SH-SY5Y (cell line): Measurements from ENCODE around the gene LCORL.

Source experiments
- GATA2 ChIP-seq: IDR thresholded peaks from 2 replicates; pipeline ENCODE4 v1.6.1; 2011; ENCODE audit warnings: mild to moderate bottlenecking, low read depth, low read length
- GATA3 ChIP-seq: IDR thresholded peaks from 2 replicates; pipeline ENCODE4 v1.6.1; 2011; ENCODE audit warnings: low read depth, mild to moderate bottlenecking, low read length, moderate library complexity

DNA sequence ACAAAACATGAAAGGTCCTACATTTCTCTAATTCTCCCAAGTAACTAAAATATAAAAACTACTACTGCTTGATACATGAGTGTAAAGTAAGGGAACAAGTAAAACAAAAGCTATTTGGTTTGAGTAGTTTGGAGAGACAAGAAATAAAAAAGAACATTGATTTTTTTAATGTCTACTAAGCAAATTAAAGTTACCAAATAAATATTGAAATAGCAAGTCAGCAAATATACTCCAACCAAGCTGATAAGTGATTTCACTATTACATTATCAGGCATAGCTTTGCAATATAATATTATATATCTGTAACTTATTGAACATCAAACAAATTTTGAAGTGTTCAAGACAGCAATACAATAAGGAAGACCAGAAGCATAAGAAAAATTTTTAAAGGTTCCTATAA lies 60.3 kb downstream of the LCORL start:
- no peak for TF ChIP-seq GATA2
- no peak for TF ChIP-seq GATA3
